OCI-LY3 (cell line): ENCODE data around the gene CST7.

ENCODE experiments used
- H2AFZ ChIP-seq: fragments of 200-600, 300-600 bp; shearing (Covaris generic); 2 replicates; pipeline ENCODE4 v1.6.0; 2014; ENCODE audit warnings: antibody characterized with exemption, low read depth, low read length
- H3K27ac ChIP-seq: fragments of 200-600, 300-600 bp; sonication (generic); 2 replicates; pipeline ENCODE4 v1.5.1; 2014; ENCODE audit warnings: mild to moderate bottlenecking, low read length, moderate library complexity, mixed read lengths
- H3K27me3 ChIP-seq: fragments of 200-600, 300-600 bp; sonication (generic); 2 replicates; pipeline ENCODE4 v1.6.1; 2014; ENCODE audit warnings: low read depth, low read length, mixed read lengths
- H3K36me3 ChIP-seq: fragments of 200-600, 300-600 bp; sonication (generic); replicated peaks from 2 replicates; pipeline ENCODE3; 2014; ENCODE audit warnings: low read depth, low read length, mixed read lengths
- H3K4me1 ChIP-seq: fragments of 300-600, 200-600 bp; sonication (generic); 2 replicates; pipeline ENCODE4 v1.6.1; 2014; ENCODE audit warnings: low read length, mixed read lengths
- H3K4me2 ChIP-seq: fragments of 200-600, 300-600 bp; sonication (generic); 2 replicates; pipeline ENCODE4 v1.6.1; 2014; ENCODE audit warnings: low read length, mixed read lengths
- H3K4me3 ChIP-seq: fragments of 300-600, 200-600 bp; sonication (generic); 2 replicates; pipeline ENCODE4 v1.5.1; 2014; ENCODE audit warnings: antibody characterized with exemption, mild to moderate bottlenecking, low read length, moderate library complexity
- H3K79me2 ChIP-seq: fragments of 300-600, 200-600 bp; shearing (Covaris generic); 2 replicates; pipeline ENCODE4 v1.6.1; 2014; ENCODE audit warnings: mild to moderate bottlenecking, low read length, mixed read lengths
- H3K9ac ChIP-seq: fragments of 300-600, 200-600 bp; shearing (Covaris generic); 2 replicates; pipeline ENCODE4 v1.6.0; 2014; ENCODE audit warnings: mild to moderate bottlenecking, low read length, moderate library complexity
- H3K9me3 ChIP-seq: fragments of 200-600, 300-600 bp; shearing (Covaris generic); 2 replicates; pipeline ENCODE4 v1.6.1; 2014; ENCODE audit warnings: low read length, mixed read lengths; ENCODE audit not compliant: insufficient read depth
- H4K20me1 ChIP-seq: fragments of 200-600, 300-600 bp; sonication (generic); 2 replicates; pipeline ENCODE4 v1.6.1; 2016; ENCODE audit warnings: low read length, mixed read lengths; ENCODE audit not compliant: insufficient read depth
- EZH2phosphoT487 ChIP-seq: fragments of 200-600 bp; shearing (Covaris generic); IDR thresholded peaks from 2 replicates; pipeline ENCODE4 v1.6.1; 2018; ENCODE audit warnings: antibody characterized with exemption, mixed run types, low read depth
- TF ChIP-seq, protein P1 (sequence below): fragments of 200-600, 300-600 bp; sonication (generic); IDR thresholded peaks from 2 replicates; pipeline ENCODE4 v1.5.1; 2014; ENCODE audit warnings: antibody characterized with exemption, low read length, low read depth

Gene CST7

DNA sequence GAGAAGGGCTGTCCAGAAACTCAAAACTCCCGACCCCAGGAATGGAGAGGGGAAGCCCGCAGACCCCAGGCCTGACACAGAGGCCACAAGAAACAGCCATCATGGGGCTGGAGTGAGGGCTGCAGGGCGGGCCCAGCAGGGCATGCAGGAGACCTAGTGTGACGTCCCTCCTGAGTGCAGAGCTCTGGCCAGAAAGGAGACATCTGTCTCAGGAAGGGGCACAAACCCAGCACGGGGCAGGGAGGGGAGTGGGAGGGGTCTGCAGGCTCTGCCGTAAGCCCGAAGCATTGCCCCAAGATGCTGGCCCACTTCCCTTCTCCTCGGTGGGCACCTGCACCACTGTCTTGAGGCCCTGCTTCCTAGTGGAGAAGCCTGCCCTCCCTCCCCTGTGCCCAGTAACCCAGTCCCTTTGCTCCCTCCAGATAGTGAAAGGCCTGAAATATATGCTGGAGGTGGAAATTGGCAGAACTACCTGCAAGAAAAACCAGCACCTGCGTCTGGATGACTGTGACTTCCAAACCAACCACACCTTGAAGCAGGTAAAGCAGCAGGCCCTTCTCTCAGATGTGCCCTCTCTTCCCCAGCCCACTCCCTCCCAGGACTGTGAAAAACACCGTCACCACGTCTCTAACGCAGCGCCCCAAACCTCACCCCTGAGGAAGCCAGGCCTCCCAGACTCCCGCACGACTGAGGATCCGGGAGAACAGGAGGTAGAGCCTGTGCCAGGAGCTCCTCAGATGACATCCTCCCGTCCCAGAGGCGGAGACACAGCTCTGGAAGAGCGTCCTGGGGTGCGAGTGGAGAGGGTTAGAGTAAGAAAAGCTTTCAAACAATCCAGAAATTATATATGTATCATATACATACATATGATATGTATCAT lies 9.7 kb downstream of the CST7 start:
- no peak overlapping the region for H2AFZ ChIP-seq
- TF ChIP-seq, protein P1, sequence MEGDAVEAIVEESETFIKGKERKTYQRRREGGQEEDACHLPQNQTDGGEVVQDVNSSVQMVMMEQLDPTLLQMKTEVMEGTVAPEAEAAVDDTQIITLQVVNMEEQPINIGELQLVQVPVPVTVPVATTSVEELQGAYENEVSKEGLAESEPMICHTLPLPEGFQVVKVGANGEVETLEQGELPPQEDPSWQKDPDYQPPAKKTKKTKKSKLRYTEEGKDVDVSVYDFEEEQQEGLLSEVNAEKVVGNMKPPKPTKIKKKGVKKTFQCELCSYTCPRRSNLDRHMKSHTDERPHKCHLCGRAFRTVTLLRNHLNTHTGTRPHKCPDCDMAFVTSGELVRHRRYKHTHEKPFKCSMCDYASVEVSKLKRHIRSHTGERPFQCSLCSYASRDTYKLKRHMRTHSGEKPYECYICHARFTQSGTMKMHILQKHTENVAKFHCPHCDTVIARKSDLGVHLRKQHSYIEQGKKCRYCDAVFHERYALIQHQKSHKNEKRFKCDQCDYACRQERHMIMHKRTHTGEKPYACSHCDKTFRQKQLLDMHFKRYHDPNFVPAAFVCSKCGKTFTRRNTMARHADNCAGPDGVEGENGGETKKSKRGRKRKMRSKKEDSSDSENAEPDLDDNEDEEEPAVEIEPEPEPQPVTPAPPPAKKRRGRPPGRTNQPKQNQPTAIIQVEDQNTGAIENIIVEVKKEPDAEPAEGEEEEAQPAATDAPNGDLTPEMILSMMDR, result no peak
- no peak for TF ChIP-seq EZH2phosphoT487
- peaks cover 13% of the 10 kb centered on the region for H3K36me3 ChIP-seq
- H3K27me3 ChIP-seq, result no peaks in the 10 kb centered on the region
- H3K9me3 ChIP-seq, result no peaks in the 10 kb centered on the region
- H3K27ac ChIP-seq, result no peak overlapping the region
- H3K79me2 ChIP-seq, result no peaks in the 10 kb centered on the region
- H4K20me1 ChIP-seq, result no peaks in the 10 kb centered on the region; the same call in 1 of the 2 replicates
- H3K9ac ChIP-seq, result no peak overlapping the region
- peaks cover 16% of the 10 kb centered on the region for H3K4me1 ChIP-seq
- H3K4me3 ChIP-seq, result no peak overlapping the region
- no peak overlapping the region for H3K4me2 ChIP-seq

DNA sequence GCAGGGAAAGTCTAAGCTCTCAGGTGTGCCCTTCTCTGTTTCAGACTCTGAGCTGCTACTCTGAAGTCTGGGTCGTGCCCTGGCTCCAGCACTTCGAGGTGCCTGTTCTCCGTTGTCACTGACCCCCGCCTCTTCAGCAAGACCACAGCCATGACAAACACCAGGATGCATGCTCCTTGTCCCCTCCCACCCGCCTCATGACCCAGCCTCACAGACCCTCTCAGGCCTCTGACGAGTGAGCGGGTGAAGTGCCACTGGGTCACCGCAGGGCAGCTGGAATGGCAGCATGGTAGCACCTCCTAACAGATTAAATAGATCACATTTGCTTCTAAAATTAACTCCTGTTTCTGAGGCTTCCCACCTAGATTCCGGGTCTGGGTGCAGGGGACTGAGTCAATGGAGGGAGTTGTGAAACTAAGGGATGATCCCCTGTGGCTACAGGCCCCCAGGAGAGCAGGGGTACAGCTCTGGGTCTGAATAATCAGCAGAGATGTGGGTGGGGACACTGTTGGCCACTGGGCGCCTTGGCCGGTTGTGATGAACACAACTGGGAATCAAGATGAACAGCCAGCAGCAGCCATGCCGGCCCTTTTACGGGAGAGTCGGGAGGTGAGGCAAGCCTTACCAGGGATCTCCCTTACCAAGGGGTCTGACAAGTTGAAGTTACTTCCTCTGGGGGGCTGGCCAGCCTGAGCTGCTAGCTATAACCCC lies 10.7 kb downstream of the CST7 start:
- Histone ChIP-seq H4K20me1 (no peaks in the 10 kb centered on the region; the same call in 1 of the 2 replicates), H3K4me3 (no peak overlapping the region), H3K27ac (no peak overlapping the region), H3K36me3 (peaks cover 13% of the 10 kb centered on the region), H3K4me2 (no peak overlapping the region), H3K79me2 (no peaks in the 10 kb centered on the region), H3K9ac (no peak overlapping the region), H3K4me1 (peaks cover 6% of the 10 kb centered on the region), H3K27me3 (no peaks in the 10 kb centered on the region), H3K9me3 (no peaks in the 10 kb centered on the region), H2AFZ (no peak overlapping the region)
- TF ChIP-seq, protein P1, result no peak
- no peak for TF ChIP-seq EZH2phosphoT487

DNA sequence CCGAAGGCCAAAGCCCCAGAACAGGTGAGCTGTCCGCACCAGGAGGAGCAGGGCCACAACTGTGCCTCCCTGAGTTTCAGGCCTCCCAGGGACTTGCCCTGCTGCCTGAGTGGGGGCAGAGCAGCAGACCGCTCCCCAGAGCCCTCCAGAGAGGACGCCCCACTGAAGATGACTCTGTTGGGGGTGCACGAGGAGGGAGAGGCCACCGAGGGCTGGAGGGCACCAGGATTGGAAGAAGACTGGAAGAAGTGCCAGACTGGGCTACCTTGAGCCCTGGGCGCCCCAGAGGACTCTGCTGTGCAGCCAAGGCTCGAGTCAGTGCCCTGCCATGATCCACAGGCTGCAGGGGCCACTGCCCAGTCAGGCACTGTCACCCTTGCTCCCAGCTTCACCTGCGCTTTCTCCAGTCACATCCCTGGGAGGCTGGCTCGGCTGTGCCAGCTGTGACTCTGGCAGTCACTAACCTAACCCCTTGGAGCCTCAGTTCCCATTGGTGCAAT lies 11.3 kb downstream of the CST7 start:
- peaks cover under 1% of the 10 kb centered on the region; the same call in 1 of the 2 replicates for H3K4me1 ChIP-seq
- no peaks in the 10 kb centered on the region for H3K79me2 ChIP-seq
- H3K27me3 ChIP-seq, result no peaks in the 10 kb centered on the region
- peaks cover 17% of the 10 kb centered on the region for H3K36me3 ChIP-seq
- H3K4me2 ChIP-seq, result no peak overlapping the region
- H3K4me3 ChIP-seq, result no peak overlapping the region
- H3K27ac ChIP-seq, result no peak overlapping the region
- H2AFZ ChIP-seq, result no peak overlapping the region
- H4K20me1 ChIP-seq, result no peaks in the 10 kb centered on the region; the same call in 1 of the 2 replicates
- H3K9me3 ChIP-seq, result no peaks in the 10 kb centered on the region
- TF ChIP-seq, protein P1, result no peak
- TF ChIP-seq EZH2phosphoT487, result no peak
- no peak overlapping the region for H3K9ac ChIP-seq

DNA sequence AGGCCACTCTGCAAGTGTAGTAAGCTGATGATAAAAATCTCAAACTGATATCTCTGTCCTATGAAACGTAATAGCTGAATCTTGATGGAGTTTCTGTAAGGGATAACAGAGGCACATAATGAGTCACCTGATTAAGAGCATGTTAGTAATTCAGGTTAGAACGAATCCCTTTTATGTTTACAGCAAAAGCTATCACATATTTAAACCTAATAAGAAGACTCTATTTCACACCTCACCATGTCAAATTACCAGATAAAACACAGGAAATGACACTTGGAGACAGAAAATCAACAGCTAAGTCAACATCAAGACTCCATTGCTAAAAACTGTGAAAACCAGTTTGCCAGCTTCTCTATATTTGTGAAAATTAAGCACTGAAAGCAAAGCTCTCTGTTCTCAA lies 11.8 kb downstream of the CST7 start:
- Histone ChIP-seq H3K36me3 (peaks cover 20% of the 10 kb centered on the region), H3K79me2 (no peaks in the 10 kb centered on the region), H2AFZ (no peak overlapping the region), H3K4me1 (no peaks in the 10 kb centered on the region), H3K27me3 (no peaks in the 10 kb centered on the region), H4K20me1 (no peaks in the 10 kb centered on the region; the same call in 1 of the 2 replicates), H3K9ac (no peak overlapping the region), H3K4me3 (no peak overlapping the region), H3K9me3 (no peaks in the 10 kb centered on the region), H3K4me2 (no peak overlapping the region), H3K27ac (no peak overlapping the region)
- TF ChIP-seq, protein P1, result no peak
- no peak for TF ChIP-seq EZH2phosphoT487
